GM18951 (cell line): Measurements from ENCODE around the gene TFAP2B.

ENCODE experiments used
- POLR2A ChIP-seq: IDR thresholded peaks from 4 replicates; pipeline ENCODE4 v1.6.1; 2011; ENCODE audit warnings: mild to moderate bottlenecking; ENCODE audit not compliant: insufficient read length, insufficient read depth; ENCODE audit errors: extremely low read depth
- in situ Hi-C: fragments of 300-500 bp; cut with MboI; formaldehyde crosslinking; loops from one replicate; pipeline ENCODE4 v1.12.0; 2022; ENCODE audit warnings: low sequenced_read_pairs, mixed read lengths, inconsistent platforms; ENCODE audit not compliant: unreplicated experiment

TFAP2B gene

GRCh38 chr6:50846144-50846851 is 27.6 kb downstream of the TFAP2B start:
- TF ChIP-seq POLR2A, result no peak
- in situ Hi-C loops, result no loop called here

GRCh38 chr6:50846852-50847155 is 28.1 kb downstream of the TFAP2B start:
- in situ Hi-C loops, result no loop called here
- no peak for TF ChIP-seq POLR2A

GRCh38 chr6:50847890-50848594 is 29.4 kb downstream of the TFAP2B start:
- in situ Hi-C loops, result no loop called here
- no peak for TF ChIP-seq POLR2A

GRCh38 chr6:50848989-50849795 is 30.5 kb downstream of the TFAP2B start:
- TF ChIP-seq POLR2A, result no peak
- in situ Hi-C loops, result no loop called here

- no peak for TF ChIP-seq POLR2A
- in situ Hi-C loops, result no loop called here
Measured at GRCh38 chr6:50849796-50850180, 31.1 kb downstream of the TFAP2B start.

GRCh38 chr6:50850223-50851048 is 31.8 kb downstream of the TFAP2B start:
- in situ Hi-C loops, result no loop called here

GRCh38 chr6:50851049-50851845 is 32.6 kb downstream of the TFAP2B start:
- in situ Hi-C loops, result no loop called here
- no peak for TF ChIP-seq POLR2A

More at GRCh38 chr6:50850223-50851048, 31.8 kb downstream of the TFAP2B start:
- TF ChIP-seq POLR2A, result no peak

- TF ChIP-seq POLR2A, result no peak
- in situ Hi-C loops, result no loop called here
Measured at GRCh38 chr6:50853939-50854338, 35.3 kb downstream of the TFAP2B start.

GRCh38 chr6:50861692-50862091 is 43.0 kb downstream of the TFAP2B start:
- in situ Hi-C loops, result no loop called here
- no peak for TF ChIP-seq POLR2A

GRCh38 chr6:50862176-50862575 is 43.5 kb downstream of the TFAP2B start:
- in situ Hi-C loops, result no loop called here
- TF ChIP-seq POLR2A, result no peak

- no peak for TF ChIP-seq POLR2A
- in situ Hi-C loops, result no loop called here
Measured at GRCh38 chr6:50864601-50865000, 45.9 kb downstream of the TFAP2B start.

- in situ Hi-C loops, result no loop called here
- TF ChIP-seq POLR2A, result no peak
Measured at GRCh38 chr6:50868466-50868865, 49.8 kb downstream of the TFAP2B start.
